Dermis blood vessel endothelial cell (primary cell): ENCODE measurements around the gene SMG6. TPM values are rescaled to one million over a fixed set of nuclear protein-coding genes. Genes with fewer than 3 reads are reported as not detected.
A peak's percentile ranks its signal among the peaks of the same experiment; 100 is the strongest.

Experiments used
- DNase-seq: peaks from one replicate; pipeline ENCODE4 v3.0.0; 2010
- total RNA-seq: library from RNA; depleted of rRNA; stranded (reverse); fragments of >200 nt; gene quantifications from 2 replicates; pipeline ENCODE4 v1.2.3, GENCODE V29; 2014

SMG6 gene
- total RNA-seq, 1 donor from 2014 or later, result 29.3 TPM

GRCh38 chr17:2137342-2138098, 166.1 kb downstream of the SMG6 start:
- DNase-seq, result peak; percentile 37

- DNase-seq, result no peak
These were observed 167.3 kb downstream of the SMG6 start for GRCh38 chr17:2136241-2136640.

GRCh38 chr17:2128011-2128410, 175.6 kb downstream of the SMG6 start:
- DNase-seq, result no peak

- no peak for DNase-seq
These were observed 178.5 kb downstream of the SMG6 start for GRCh38 chr17:2125013-2125535.

GRCh38 chr17:2124391-2124790, 179.2 kb downstream of the SMG6 start:
- DNase-seq, result peak; percentile 19

GRCh38 chr17:2123375-2124251, 180.0 kb downstream of the SMG6 start:
- peak; percentile 51 for DNase-seq

- peak; percentile 61 for DNase-seq
These were observed 180.8 kb downstream of the SMG6 start for GRCh38 chr17:2122641-2123302.

- DNase-seq, result no peak
These were observed 182.8 kb downstream of the SMG6 start for GRCh38 chr17:2120586-2121335.

GRCh38 chr17:2113279-2113622, 190.3 kb downstream of the SMG6 start:
- no peak for DNase-seq

- no peak for DNase-seq
These were observed 191.9 kb downstream of the SMG6 start for GRCh38 chr17:2111691-2112090.

GRCh38 chr17:2110436-2110835, 193.1 kb downstream of the SMG6 start:
- DNase-seq, result no peak

- no peak for DNase-seq
These were observed 195.4 kb downstream of the SMG6 start for GRCh38 chr17:2108170-2108569.

- no peak for DNase-seq
These were observed 196.1 kb downstream of the SMG6 start for GRCh38 chr17:2107506-2107905.

GRCh38 chr17:2107050-2107449, 196.5 kb downstream of the SMG6 start:
- no peak for DNase-seq

GRCh38 chr17:2106308-2106955, 197.2 kb downstream of the SMG6 start:
- DNase-seq, result no peak

- no peak for DNase-seq
These were observed 197.9 kb downstream of the SMG6 start for GRCh38 chr17:2105663-2106062.

- DNase-seq, result peak; percentile 39
These were observed 200.4 kb downstream of the SMG6 start for GRCh38 chr17:2102931-2103809.

- peak; percentile 94 for DNase-seq
These were observed 201.9 kb downstream of the SMG6 start for GRCh38 chr17:2101448-2102257.

GRCh38 chr17:2095536-2095910, 208.1 kb downstream of the SMG6 start:
- DNase-seq, result no peak
